ENCODE data around the gene ZNF738. TPM values are rescaled to one million over a fixed set of nuclear protein-coding genes. Genes with fewer than 3 reads are reported as not detected.
"Not testable (repeated sequence)": the region's sequence is repeated elsewhere in the genome, so short reads cannot be mapped to it uniquely, and the experiment has no call there.

The ZNF738 gene
- total RNA-seq, result 10 to 100 TPM; 12.6 to 13.2 TPM

DNA sequence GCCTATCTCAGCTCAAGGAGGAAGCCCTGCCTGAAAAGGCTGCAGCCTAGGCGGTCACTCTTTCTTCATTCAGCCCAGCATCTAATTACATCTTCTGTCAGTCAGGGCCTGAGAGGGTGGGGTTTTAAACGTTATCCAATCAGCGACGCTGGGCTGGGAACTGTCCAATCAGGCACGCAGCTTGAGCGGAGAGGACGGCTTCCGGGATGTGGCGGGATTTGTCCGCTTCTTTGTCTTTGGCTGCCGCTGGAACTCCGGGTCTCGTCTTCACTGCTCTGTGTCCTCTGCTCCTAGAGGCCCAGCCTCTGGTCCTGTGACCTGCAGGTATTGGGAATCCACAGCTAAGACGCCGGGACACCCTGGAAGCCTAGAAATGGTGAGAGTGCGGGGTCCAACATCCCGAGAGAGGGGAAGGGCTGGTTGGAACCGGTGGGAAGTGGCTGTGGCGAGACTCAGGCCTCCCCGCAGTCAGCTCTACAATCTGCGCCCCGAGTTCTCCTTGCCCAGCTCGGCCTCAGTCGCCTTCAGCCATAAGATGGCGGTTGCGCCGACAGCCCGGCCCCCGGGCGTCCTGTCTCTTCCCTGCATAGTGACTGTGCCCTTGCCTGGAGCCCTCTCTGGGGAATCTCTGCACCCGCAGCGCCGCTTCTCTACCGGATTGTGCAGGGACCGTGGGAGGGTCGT is at the start of gene ZNF738:
TSS of gene ZNF738 (plus strand) at position 233 of the 684 bp plus-strand sequence. CDS start at position 374, 141 bp downstream.
- Mint-ChIP-seq H3K27me3 (no peaks in the 10 kb centered on the region), H3K9me3 (ENCODE audit: low read depth) (peaks cover 11% of the 10 kb centered on the region), H3K27ac (peak within 1 kb of the TSS; percentile 99), H3K4me1 (peaks cover 10% of the 10 kb centered on the region), H3K4me3 (peak within 1 kb of the TSS; percentile 98), H3K36me3 (peaks cover 47% of the 10 kb centered on the region)
- ATAC-seq (peak; percentile 98), DNase-seq (peak; percentile 94)
- CTCF ChIA-PET, result interaction anchor here (0.7 to 2.1 kb wide), 2 partner anchors 29 to 147 kb away, joined by 3 to 5 read pairs; partner anchors contain the start of gene ZNF429

DNA sequence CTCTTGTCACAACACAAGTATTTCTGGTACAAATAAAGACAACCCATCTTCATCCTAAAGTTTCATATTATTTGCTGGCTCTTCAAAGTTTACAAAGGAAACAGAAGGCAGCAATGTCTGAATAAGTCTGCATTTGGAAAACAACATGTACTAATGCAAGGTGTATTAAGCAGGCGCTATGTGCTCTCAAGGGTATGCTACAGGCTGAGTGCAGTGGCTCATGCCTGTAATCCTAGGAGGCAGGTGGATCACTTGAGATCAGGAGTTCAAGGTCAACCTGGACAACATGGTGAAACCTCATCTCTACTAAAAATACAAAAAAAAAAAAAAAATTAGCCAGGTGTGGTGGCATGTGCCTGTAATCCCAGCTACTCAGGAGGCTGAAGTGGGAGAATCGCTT is 46.0 kb upstream of the ZNF738 start:
- DNase-seq, H3K27ac Mint-ChIP-seq, H3K27me3 Mint-ChIP-seq, ATAC-seq, H3K4me3 Mint-ChIP-seq: not testable (repeated sequence)
- H3K4me1 Mint-ChIP-seq, result peaks cover 11% of the 10 kb centered on the region
- CTCF ChIA-PET, result interaction anchor here (0.7 kb wide), 1 partner anchor 187 kb away, joined by 3 read pairs; no protein-coding TSS in a partner anchor
- H3K36me3 Mint-ChIP-seq, result peaks cover 80% of the 10 kb centered on the region
- H3K9me3 Mint-ChIP-seq (ENCODE audit: low read depth), result peaks cover 27% of the 10 kb centered on the region

DNA sequence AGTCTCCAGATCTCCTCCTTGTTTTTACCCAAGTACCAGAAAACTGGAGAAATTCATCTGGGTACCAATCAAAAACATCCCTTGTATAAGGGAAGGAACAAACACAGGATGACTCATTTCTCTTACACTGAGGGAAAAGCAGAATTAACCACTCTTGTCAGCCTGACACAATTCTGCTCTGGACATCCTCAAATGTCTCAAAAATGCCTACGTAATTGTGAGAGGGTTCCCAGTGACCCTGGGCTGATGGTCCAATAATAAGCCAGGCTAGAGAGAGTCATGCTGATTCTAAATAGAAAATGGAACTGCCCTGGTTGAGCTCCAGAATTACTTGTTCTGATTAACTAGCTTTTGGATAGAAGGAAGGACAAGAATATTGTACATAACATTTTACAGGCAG is 44.1 kb upstream of the ZNF738 start:
- peaks cover 81% of the 10 kb centered on the region for H3K36me3 Mint-ChIP-seq
- no peaks in the 10 kb centered on the region for H3K27me3 Mint-ChIP-seq
- peaks cover 28% of the 10 kb centered on the region for H3K9me3 Mint-ChIP-seq (ENCODE audit: low read depth)
- no peak overlapping the region for H3K27ac Mint-ChIP-seq
- DNase-seq (no peak), ATAC-seq (no peak)
- H3K4me1 Mint-ChIP-seq, result peaks cover 11% of the 10 kb centered on the region
- CTCF ChIA-PET, result no interaction called here
- no peak overlapping the region for H3K4me3 Mint-ChIP-seq

DNA sequence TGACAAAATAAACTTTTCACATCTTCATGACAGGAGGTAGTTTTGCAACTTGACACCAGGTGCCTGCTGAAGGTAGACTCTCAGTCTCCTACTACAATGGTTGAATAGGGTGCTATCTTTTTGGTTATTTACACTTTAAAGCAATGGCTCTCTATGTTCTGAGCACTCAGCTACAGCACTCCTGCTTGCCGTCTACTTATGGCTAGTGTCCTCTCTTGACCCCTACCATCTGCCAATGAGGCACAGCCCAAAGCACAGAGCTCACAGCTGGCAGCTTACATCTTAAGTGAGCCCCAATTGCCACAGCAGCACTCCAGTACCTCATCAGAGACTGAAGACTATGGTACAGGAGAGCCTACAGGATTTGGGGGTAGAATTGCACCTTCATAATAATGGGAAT is 41.0 kb upstream of the ZNF738 start:
- Mint-ChIP-seq H3K4me3 (no peak overlapping the region), H3K4me1 (peaks cover 18% of the 10 kb centered on the region), H3K27ac (no peak overlapping the region), H3K27me3 (no peaks in the 10 kb centered on the region), H3K36me3 (peaks cover 83% of the 10 kb centered on the region), H3K9me3 (ENCODE audit: low read depth) (peaks cover 29% of the 10 kb centered on the region)
- CTCF ChIA-PET, result no interaction called here
- ATAC-seq (no peak), DNase-seq (no peak)

DNA sequence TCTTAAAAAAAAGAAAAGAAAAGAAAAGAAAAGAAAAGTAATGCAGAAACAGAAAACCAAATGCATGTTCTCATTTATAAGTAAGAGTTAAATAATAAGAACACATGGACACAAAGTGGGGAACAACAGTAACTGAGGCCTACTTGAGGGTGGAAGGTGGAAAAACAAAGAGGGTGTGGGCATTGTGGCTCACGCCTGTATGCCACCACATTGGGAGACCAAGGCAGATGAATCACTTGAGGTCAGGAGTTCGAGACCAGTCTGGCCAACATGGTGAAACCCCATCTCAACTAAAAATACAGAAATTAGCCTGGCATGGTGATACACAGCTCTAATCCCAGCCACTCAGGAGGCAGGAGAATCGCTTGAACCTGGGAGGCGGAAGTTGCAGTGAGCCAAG is 37.7 kb upstream of the ZNF738 start:
- no peak for ATAC-seq
- CTCF ChIA-PET, result no interaction called here
- no peak for DNase-seq
- Mint-ChIP-seq H3K27ac (no peak overlapping the region), H3K9me3 (ENCODE audit: low read depth) (peaks cover 29% of the 10 kb centered on the region), H3K4me3 (no peak overlapping the region), H3K27me3 (no peaks in the 10 kb centered on the region), H3K36me3 (peaks cover 93% of the 10 kb centered on the region), H3K4me1 (peaks cover 12% of the 10 kb centered on the region)

DNA sequence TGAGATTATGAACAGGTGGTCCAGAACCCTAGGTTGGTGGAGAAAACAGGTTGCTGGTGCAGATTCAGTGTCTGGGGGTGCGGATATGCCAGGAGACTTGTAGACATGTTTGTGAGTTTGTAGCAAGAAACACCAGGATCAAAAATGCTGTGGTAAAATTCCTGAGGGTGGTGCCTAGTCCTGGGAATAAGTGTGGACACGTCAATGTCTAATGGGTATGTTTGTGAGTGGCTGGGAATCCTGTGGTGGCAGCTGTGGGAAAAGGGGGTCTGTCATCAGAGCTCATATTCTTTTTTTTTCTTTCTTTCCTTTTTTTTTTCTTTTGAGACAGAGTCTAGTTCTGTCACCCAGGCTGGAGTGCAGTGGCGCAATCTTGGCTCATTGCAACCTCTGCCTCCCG is 36.8 kb upstream of the ZNF738 start:
- ATAC-seq (no peak), DNase-seq (no peak)
- Mint-ChIP-seq H3K4me3 (no peak overlapping the region), H3K27ac (no peak overlapping the region), H3K27me3 (no peaks in the 10 kb centered on the region), H3K36me3 (peaks cover 93% of the 10 kb centered on the region), H3K4me1 (peaks cover 17% of the 10 kb centered on the region), H3K9me3 (ENCODE audit: low read depth) (peaks cover 32% of the 10 kb centered on the region)
- CTCF ChIA-PET, result no interaction called here

DNA sequence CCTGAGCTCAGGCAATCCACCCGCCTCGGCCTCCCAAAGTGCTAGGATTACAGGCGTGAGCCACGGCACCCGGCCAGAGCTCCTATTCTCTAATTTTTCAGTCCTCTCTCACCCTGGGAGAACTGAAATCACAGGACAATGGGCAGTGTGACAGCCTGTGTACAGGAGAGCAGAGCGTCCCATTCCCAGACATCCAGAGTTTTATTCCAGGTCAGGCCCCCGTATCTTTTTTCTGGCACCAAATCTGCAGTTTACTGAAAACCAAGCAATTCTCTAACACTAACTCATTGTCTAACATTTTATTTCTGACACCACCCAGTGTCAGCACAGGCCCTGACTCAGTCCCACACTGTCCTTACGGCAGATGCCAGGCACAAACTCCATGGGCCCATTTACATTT is 36.3 kb upstream of the ZNF738 start:
- Mint-ChIP-seq H3K9me3 (ENCODE audit: low read depth) (peaks cover 28% of the 10 kb centered on the region), H3K36me3 (peaks cover 93% of the 10 kb centered on the region), H3K27me3 (no peaks in the 10 kb centered on the region), H3K4me1 (peaks cover 20% of the 10 kb centered on the region), H3K27ac (no peak overlapping the region), H3K4me3 (no peak overlapping the region)
- no peak for DNase-seq
- CTCF ChIA-PET, result no interaction called here
- no peak for ATAC-seq

DNA sequence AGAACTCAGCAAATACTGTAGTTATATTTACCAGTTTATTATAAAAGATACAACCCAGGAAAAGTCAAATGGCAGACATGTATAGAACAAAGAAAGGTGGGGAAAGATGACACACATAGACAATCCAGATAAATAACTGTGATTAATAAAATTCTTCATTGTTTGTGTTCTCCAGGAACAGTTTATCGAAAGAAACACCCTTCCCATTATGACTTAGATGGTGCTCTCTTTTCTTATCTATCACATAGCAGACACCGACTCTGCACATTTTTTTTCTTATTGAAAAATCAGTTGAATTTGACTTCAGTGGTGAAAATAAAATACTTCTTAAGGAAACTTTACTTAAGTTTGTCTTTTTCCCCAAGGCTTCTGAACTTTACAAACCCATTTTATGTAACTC is 35.8 kb upstream of the ZNF738 start:
- no peak overlapping the region for H3K4me3 Mint-ChIP-seq
- no peak for ATAC-seq
- H3K9me3 Mint-ChIP-seq (ENCODE audit: low read depth), result peaks cover 28% of the 10 kb centered on the region
- no peak overlapping the region for H3K27ac Mint-ChIP-seq
- peaks cover 93% of the 10 kb centered on the region for H3K36me3 Mint-ChIP-seq
- DNase-seq, result no peak
- peaks cover 24% of the 10 kb centered on the region for H3K4me1 Mint-ChIP-seq
- CTCF ChIA-PET, result no interaction called here
- no peaks in the 10 kb centered on the region for H3K27me3 Mint-ChIP-seq

DNA sequence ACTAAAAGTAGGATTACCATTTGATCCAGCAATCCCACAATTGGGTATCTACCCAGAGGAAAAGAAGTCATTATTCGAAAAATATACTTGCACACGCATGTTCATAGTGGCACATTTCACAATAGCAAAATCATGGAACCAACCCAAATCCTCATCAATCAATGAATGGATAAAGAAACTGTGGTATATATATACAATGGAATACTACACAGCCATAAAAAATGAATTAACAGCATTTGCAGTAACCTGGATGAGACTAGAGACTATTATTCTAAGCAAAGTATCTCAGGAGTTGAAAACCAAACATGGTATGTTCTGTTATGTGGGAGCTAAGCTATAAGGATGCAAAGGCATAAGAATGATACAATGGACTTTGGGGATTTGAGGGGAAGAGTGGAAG is 32.6 kb upstream of the ZNF738 start:
- CTCF ChIA-PET, result no interaction called here
- Mint-ChIP-seq H3K27me3 (no peaks in the 10 kb centered on the region), H3K27ac (no peak overlapping the region), H3K4me3 (peak overlapping the region; percentile 36), H3K36me3 (peaks cover 75% of the 10 kb centered on the region), H3K4me1 (peaks cover 27% of the 10 kb centered on the region), H3K9me3 (ENCODE audit: low read depth) (peaks cover 24% of the 10 kb centered on the region)
- no peak for DNase-seq
- ATAC-seq, result no peak

DNA sequence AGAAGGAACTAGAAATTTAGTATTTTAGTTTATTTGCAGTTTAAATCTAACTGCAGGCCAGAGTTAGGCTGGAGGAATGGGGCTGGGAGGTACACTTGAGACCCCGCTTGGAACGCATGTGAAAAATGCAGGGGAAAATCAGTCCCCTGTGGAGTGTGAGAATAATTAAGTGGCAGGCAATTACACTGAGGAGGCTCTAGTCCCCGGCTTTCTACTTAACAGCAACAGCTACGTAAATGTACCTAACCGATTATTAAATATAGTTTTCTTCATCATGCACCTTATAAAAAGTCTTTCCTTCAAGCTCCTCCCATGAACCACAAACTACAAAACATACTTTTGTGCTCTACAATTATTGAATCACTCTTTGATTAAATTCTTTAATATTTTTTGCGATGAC is 30.4 kb upstream of the ZNF738 start:
- Mint-ChIP-seq H3K27ac (peak overlapping the region; percentile 100), H3K9me3 (ENCODE audit: low read depth) (peaks cover 20% of the 10 kb centered on the region), H3K36me3 (peaks cover 64% of the 10 kb centered on the region), H3K27me3 (no peaks in the 10 kb centered on the region), H3K4me1 (peaks cover 22% of the 10 kb centered on the region), H3K4me3 (peak overlapping the region; percentile 99)
- ATAC-seq (no peak), DNase-seq (no peak)
- CTCF ChIA-PET, result interaction anchor here (0.9 to 1.4 kb wide), 5 partner anchors 25 to 177 kb away, joined by 3 to 7 read pairs (median 3); partner anchors contain the start of genes ZNF429 and ZNF493

DNA sequence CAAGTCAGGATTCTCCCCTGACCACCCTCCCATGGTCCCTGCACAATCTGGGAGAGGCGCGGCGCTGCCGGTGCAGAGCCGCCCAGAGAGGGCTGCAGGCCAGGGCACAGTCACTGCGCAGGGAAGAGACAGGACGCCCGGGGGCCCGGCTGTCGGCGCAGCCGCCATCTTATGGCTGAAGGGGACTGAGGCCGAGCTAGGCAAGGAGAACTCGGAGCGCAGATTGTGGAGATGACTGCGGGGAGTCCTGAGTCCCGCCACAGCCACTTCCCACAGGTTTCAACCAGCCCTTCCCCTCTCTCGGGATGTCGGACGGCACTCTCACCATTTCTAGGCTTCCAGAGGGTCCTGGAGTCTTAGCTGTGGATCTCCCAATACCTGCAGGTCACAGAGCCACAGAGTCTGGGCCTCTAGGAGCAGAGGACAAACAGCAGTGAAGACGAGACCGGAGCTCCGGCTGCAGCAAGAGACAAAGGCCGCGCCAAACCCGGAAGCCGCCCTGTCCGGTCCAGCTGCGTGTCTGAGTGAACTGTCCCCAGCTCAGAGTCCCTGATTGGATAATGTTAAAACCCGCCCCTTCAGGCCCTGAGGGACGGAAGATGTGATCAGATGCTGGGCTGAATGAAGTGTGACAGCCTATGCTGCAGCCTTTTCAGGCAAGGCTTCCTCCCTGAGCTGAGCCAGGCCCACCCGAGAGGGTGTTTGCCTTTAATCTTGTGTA is 29.8 kb upstream of the ZNF738 start, which contains the start of gene ZNF708:
TSS of gene ZNF708 (minus strand) at position 526 of the 721 bp plus-strand sequence. CDS start at position 328, 198 bp downstream.
- Mint-ChIP-seq H3K36me3 (peaks cover 57% of the 10 kb centered on the region), H3K4me1 (peaks cover 22% of the 10 kb centered on the region), H3K27me3 (no peaks in the 10 kb centered on the region), H3K9me3 (ENCODE audit: low read depth) (peaks cover 22% of the 10 kb centered on the region), H3K27ac (peak within 1 kb of the TSS; percentile 100), H3K4me3 (peak within 1 kb of the TSS; percentile 99)
- CTCF ChIA-PET, result interaction anchor here (0.9 to 1.4 kb wide), 5 partner anchors 24 to 176 kb away, joined by 3 to 7 read pairs (median 3); partner anchors contain the start of genes ZNF429 and ZNF493
- DNase-seq, result peak; percentile 90
- peak; percentile 100 for ATAC-seq

DNA sequence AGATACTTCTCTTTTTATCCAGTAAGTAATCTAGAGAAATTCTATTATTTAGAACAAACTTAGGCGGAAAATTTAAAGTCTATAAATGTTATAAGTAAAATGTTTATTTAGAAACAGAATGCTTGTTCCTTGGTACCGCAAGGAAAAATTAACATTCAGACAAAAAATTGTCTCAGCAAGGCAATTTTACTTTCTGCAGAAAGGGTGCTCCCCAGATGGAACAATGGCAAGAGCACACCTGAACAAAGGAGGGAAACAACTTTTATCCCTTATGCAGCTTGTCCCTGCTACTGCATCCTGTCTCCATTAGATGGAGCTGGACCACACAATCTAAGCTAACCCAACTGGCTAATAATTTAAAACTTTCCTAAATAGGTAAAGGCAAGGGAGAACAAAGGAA is 23.1 kb upstream of the ZNF738 start:
- CTCF ChIA-PET, result no interaction called here
- Mint-ChIP-seq H3K27ac (no peak overlapping the region), H3K4me1 (no peaks in the 10 kb centered on the region), H3K36me3 (peaks cover 13% of the 10 kb centered on the region), H3K4me3 (no peak overlapping the region), H3K27me3 (no peaks in the 10 kb centered on the region), H3K9me3 (ENCODE audit: low read depth) (peaks cover 30% of the 10 kb centered on the region)
- ATAC-seq (no peak), DNase-seq (no peak)

DNA sequence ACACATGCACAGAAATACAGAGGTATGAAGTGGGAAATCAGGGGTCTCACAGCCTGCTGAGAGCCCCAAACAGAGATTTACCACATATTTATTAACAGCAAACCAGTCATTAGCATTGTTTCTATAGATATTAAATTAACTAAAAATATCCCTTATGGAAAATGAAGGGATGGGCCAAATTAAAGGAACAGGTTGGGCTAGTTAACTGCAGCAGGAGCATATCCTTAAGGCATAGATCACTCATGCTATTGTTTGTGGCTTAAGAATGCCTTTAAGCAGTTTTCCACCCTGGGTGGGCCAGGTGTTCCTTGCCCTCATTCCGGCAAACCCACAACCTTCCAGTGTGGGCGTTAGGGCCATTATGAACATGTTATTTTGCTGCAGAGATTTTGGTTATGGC is 14.0 kb upstream of the ZNF738 start:
- ATAC-seq, H3K4me1 Mint-ChIP-seq, DNase-seq, H3K27ac Mint-ChIP-seq, CTCF ChIA-PET, H3K36me3 Mint-ChIP-seq, H3K27me3 Mint-ChIP-seq, H3K4me3 Mint-ChIP-seq: not testable (repeated sequence)
- H3K9me3 Mint-ChIP-seq (ENCODE audit: low read depth), result peaks cover 23% of the 10 kb centered on the region

DNA sequence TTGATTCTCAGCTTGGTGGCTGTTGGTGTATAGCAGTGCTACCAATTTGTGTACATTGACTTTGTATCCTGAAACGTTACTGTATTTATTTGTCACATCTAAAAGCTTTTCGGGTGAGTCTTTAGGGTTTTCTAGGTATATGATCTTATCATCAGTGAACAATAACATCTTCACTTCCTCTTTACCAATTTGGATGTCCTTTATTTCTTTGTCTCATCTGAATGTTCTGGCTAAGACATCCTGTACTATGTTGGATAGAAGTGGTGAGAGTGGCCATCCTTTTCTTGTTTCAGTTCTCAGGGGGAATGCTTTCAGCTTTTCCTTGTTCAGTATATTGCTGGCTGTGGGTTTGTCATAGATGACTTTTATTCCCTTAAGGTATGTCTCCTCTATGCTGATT is 6.0 kb upstream of the ZNF738 start:
- CTCF ChIA-PET, result interaction anchor here (1.0 kb wide), 1 partner anchor 24 kb away, joined by 3 read pairs; the partner anchor contains the start of gene ZNF708
- Mint-ChIP-seq H3K4me3 (no peak overlapping the region), H3K27me3 (no peaks in the 10 kb centered on the region), H3K9me3 (ENCODE audit: low read depth) (peaks cover 28% of the 10 kb centered on the region), H3K36me3 (peaks cover 5% of the 10 kb centered on the region), H3K27ac (no peak overlapping the region), H3K4me1 (peaks cover 3% of the 10 kb centered on the region)
- no peak for DNase-seq
- ATAC-seq, result no peak
